Activated CD8-positive, alpha-beta memory T cell treated with anti-CD3 and anti-CD28 coated beads, Interleukin-2, amount 50 U/mL, for 1 hour (primary cell): ENCODE measurements around the gene RPH3AL.
"Not testable (repeated sequence)": the region's sequence is repeated elsewhere in the genome, so short reads cannot be mapped to it uniquely, and the experiment has no call there.

Source experiments
- DNase-seq: peaks from one replicate; pipeline ENCODE4 v3.0.0-alpha.2; 2020; ENCODE audit errors: extremely low read depth

RPH3AL gene

GRCh38 chr17:282000-282911 is 70.4 kb downstream of the RPH3AL start:
- no peak for DNase-seq

- no peak for DNase-seq
These were observed 71.1 kb downstream of the RPH3AL start for GRCh38 chr17:281365-281999.

DNA sequence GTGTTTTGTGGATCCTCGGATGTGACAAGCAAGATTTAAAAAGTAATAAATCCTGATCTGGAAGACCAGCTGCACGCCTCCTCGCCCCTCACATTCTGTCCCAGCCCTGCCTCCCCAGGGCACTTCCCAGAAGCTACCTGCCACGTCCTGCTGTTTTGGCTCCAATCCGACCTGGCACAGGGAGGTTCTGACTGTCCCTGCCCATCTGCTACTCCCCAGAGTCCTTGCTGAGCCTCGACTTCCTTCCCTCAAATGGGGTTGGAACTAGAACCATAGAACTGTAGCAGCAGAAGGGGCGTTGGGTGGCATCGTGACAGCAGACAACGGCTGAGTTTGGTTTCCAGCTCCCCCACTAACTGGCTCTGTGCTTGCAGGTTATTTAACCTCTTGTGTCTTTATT is 71.7 kb downstream of the RPH3AL start:
- no peak for DNase-seq

DNA sequence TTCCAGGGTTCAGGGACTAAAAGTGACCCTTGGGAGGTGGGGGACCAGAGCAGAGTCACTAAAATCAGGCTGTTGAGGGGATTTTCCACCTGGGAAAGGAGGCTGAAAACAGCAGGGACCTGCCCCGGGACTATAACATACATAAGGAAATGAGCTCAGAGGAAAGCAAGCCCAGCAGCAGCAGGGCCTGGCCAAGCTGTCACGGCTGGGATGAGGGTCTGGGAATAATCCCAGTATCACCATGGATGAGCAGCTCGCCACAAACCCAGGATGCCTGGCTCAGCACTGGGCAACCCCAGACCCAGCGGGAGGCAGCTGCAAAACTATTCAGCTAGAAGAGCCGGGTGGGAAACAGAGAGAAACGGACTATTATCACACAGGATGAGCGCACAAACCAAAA is 72.4 kb downstream of the RPH3AL start:
- no peak for DNase-seq

DNA sequence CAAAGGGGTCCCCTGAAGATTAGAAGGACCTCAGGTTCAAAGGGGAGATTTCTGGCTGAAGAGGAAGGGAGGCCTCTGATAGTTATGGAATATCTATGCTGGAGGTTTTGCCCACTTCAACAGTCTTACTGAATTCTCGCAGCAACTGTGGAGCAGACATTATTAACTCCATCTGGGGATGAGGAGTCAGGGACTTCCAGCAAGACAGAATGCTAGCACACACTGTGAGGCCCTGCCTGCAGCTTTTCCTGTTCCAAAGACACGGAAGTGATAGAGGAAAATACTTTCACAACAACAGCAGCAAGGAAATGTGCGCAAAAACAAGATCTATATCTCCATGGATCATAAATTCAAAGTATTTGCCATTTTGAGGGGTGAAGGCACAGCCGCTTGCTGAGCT is 72.8 kb downstream of the RPH3AL start:
- DNase-seq: no peak

- DNase-seq: no peak
These were observed 73.3 kb downstream of the RPH3AL start for GRCh38 chr17:279331-279730.

- DNase-seq: no peak
These were observed 73.9 kb downstream of the RPH3AL start for GRCh38 chr17:278676-279059.

GRCh38 chr17:278055-278675 is 74.4 kb downstream of the RPH3AL start:
- no peak for DNase-seq

GRCh38 chr17:274902-275301 is 77.7 kb downstream of the RPH3AL start:
- DNase-seq: no peak

GRCh38 chr17:273981-274832 is 78.4 kb downstream of the RPH3AL start:
- DNase-seq: no peak

DNA sequence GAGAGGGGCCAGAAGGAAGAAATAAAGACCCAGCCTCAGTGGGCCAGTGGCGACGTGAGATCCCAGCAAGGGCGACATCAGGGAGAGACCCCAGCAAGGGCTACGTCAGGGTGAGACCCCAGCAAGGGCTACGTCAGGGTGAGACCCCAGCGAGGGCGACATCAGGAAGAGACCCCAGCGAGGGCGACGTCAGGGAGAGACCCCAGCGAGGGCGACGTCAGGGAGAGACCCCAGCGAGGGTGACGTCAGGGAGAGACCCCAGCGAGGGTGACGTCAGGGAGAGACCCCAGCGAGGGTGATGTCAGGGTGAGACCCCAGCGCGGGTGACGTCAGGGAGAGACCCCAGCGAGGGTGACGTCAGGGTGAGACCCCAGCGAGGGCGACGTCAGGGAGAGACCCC is 79.8 kb downstream of the RPH3AL start:
- not testable (repeated sequence) for DNase-seq

GRCh38 chr17:271928-272623 is 80.5 kb downstream of the RPH3AL start:
- DNase-seq: not testable (repeated sequence)

DNA sequence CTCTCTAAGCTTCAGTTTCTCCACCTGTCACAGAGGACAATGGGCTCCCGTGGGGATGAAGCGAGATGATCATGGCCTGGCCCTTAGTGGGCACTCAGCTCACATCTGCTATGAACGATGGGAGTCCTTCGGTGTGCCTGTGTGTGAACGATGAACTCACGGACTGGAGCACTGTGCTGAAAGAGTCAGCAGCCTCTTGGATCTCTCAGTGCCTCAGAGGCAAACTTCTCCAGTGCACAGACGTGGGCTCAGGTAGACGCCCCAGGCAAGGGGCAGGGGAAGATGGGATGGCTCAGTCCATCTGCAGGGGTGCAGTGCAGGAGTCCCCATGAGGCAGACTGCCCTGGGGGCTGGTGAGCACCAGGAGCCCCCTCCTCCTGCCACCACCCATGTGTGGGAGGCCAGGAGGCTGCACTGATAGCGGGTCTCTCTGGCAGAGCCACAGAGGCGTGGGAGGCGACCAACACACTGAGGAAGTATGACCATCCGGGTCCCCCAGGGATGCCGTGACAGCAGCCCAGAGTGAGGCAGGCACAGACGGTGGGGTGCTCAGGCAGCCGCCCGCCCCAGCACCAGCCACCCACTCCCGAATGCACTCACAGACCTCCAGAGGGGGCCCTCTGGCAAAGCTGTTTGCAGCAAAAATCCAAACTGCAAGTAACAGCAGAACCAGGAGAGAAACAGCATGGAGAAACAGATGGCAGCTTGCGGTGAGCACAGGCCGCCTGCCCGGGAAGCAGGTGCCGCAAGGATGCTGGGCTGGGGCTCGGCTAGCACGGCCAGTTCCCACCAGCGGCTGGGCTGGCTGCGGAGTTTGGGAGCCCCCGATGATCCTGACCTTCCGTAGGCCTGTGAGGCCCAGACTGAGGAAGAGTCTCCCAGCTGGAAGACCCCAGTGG is 82.7 kb downstream of the RPH3AL start:
- DNase-seq: no peak

DNA sequence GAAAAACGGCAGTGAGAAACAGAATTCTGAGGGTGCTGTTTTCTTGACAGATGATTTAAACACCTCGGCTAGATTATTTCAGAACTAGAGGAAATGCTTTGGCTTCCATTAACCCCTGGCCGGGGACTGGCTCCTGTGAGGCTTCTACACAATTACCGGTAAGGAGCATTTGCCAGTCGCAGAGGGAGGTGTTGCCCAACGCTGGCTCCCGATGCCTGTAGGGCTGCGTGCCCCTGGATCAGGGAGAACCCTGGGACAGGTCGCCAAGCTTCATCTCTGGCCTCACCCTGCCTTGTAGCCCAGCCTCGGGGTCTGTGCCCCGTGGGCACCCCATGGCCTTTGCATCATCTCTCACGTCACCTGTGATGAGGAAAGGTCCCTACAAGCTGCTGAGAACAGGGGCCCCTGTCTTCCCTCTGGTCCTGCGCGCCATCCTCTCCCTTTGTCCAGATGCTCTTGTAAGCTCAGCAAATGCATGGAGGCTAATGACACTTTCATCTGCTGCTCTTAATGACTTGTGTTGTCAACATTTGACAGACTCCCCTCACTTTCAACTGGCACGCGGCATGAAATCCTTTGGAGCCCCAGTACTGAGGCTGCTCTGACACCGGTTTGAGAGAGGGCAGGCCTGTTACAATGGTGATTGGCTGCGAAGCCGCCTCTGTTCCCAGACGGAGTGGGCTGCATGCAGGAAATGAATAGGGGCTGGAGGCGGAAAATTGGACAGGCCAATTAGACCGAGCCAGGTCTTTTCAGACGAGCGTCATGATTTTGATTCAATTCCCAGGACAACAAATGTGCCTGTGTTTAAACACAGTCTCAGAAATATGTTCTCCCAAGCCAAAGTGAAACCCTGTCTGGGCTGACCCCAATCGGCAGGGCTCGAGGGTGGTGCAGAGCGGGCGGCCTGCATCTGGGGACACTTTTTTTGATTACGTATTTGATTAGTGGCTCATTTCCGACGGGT is 85.6 kb downstream of the RPH3AL start:
- no peak for DNase-seq

- DNase-seq: no peak
These were observed 86.4 kb downstream of the RPH3AL start for GRCh38 chr17:266219-266618.

GRCh38 chr17:265718-266117 is 86.9 kb downstream of the RPH3AL start:
- no peak for DNase-seq

DNA sequence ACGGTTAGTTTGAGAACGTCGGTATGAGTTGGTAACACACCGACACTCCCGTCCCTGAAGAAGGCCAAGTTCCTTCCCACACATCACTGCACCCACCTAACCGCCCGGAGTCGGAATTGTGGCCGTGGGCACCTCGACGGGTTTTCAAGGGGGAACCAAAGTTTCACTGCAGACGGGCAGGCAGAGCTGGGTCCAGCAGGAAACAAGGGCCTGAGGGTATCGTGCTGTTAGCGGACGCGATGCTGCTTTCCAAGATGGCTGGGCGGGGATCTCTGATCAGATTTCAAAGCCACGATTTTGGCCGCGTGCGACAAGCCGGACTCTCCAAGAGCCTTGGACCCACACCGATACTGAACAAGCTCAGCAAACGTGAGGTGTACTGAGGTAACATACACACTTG is 88.8 kb downstream of the RPH3AL start:
- no peak for DNase-seq

DNA sequence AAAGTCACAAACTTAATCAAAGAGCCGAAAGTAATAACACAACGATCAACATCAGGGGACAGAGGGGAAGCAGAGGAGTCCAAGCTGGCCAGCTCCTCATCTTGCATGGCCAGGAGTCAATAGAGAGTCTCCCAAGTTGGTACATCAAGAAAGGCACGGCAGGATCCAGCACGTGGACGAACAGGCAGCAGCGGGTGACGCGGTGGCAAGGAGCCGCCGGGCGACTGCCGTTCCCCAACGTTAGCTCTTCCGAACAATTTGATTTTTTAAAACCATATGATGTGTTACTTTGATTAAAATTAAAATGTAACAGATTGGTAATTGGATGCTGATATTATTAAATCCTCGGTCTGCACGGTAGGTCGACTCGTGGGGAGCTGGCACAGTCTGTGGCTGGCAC is 89.3 kb downstream of the RPH3AL start:
- DNase-seq: no peak

DNA sequence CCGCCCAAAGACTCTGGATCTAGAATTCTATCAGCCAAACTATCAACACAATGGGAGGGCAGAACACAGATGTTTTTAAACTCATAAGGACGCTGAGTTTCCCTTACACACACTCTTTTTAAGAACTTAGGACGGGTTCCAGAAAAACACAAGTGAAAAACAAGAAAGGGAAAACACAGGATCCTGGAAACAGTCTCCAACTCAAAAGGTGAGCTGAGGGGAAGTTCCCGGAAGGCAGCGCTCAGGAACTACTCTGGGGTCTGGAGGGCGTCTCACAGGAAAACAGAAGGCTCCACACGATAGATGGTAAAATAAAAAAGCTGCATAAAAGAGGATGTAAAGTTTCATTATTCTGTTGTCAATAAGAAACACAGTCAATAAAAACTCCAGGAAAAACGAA is 91.0 kb downstream of the RPH3AL start:
- DNase-seq: no peak
